A549 (cell line): ENCODE measurements around the gene SH3BP5. TPM values are rescaled to one million over a fixed set of nuclear protein-coding genes. Genes with fewer than 3 reads are reported as not detected.
"Not testable (repeated sequence)": the region's sequence is repeated elsewhere in the genome, so short reads cannot be mapped to it uniquely, and the experiment has no call there.

Experiments
- ATAC-seq, 2 experiments: fragments of 200-7000 bp in 1 of 2; fragments of >200 bp in 1 of 2; cut with Nextera tagmentation in 1 of 2; cut with Tn5 transposase in 1 of 2; 3 replicates each; pipeline versions ENCODE4 v1.8.0 to v1.9.1; 2018 to 2020; ENCODE audit warnings: mild to moderate bottlenecking in 1 of 2, moderate library complexity in 1 of 2
- CTCF ChIA-PET: fragments of 300-600 bp; sonication (Branson Sonifier 250); formaldehyde crosslinking; extraction: SDS; loops from one replicate; lab custom pipeline; 2021; ENCODE audit warnings: antibody characterized with exemption, inconsistent platforms; lab: Yijun Ruan, JAX
- POLR2A ChIA-PET: fragments of 350-600 bp; formaldehyde crosslinking; extraction: SDS; loops from one replicate; lab custom pipeline; 2021; ENCODE audit warnings: antibody characterized with exemption, inconsistent platforms; lab: Yijun Ruan, JAX
- DNase-seq, 2 experiments: peaks; one replicate each; pipeline versions ENCODE4 v3.0.0 to v3.0.0-alpha.2; 2011 to 2016; ENCODE audit warnings: low read depth in 1 of 2, low spot score in 1 of 2
- FAIRE-seq: peaks from 2 replicates; lab custom pipeline; 2011; peaks lifted over from hg19 to GRCh38; lab: Jason Lieb, UNC
- H3K27ac ChIP-seq, 2 experiments: fragments of >200 bp; sonication (Bioruptor Twin); formaldehyde crosslinking; 3 replicates each; pipeline ENCODE4 v1.5.1; 2016 to 2017
- H3K4me1 ChIP-seq: fragments of >200 bp; sonication (Bioruptor Twin); formaldehyde crosslinking; 3 replicates; pipeline ENCODE4 v1.6.1; 2016
- H3K4me2 ChIP-seq: fragments of >200 bp; sonication (Bioruptor Twin); formaldehyde crosslinking; 3 replicates; pipeline ENCODE4 v1.6.1; 2016
- H3K4me3 ChIP-seq: fragments of >200 bp; sonication (Bioruptor Twin); formaldehyde crosslinking; 3 replicates; pipeline ENCODE4 v1.5.1; 2016
- H3K9me3 ChIP-seq: fragments of >200 bp; sonication (Bioruptor Twin); formaldehyde crosslinking; 3 replicates; pipeline ENCODE4 v1.6.1; 2016
- BCL3 ChIP-seq: fragments of >200 bp; sonication (Bioruptor Twin); formaldehyde crosslinking; IDR thresholded peaks from 3 replicates; pipeline ENCODE4 v1.6.1; 2016
- BHLHE40 ChIP-seq: IDR thresholded peaks from 2 replicates; pipeline ENCODE4 v1.6.1; 2012; ENCODE audit warnings: low read depth, low read length, inconsistent platforms
- CHD4 ChIP-seq: fragments of 200-600 bp; sonication (generic); IDR thresholded peaks from 2 replicates; pipeline ENCODE4 v1.6.1; 2016; ENCODE audit warnings: antibody characterized with exemption, mild to moderate bottlenecking, borderline replicate concordance
- EP300 ChIP-seq, 2 experiments: fragments of >200 bp; sonication (Bioruptor Twin); formaldehyde crosslinking; IDR thresholded peaks; 2 replicates in 1 of 2; 3 replicates in 1 of 2; pipeline ENCODE4 v1.6.1; 2016 to 2017
- FOSB ChIP-seq: fragments of 250-450 bp; sonication (Bioruptor Pico); IDR thresholded peaks from 2 replicates; pipeline ENCODE4 v1.5.0; 2020; ENCODE audit warnings: mild to moderate bottlenecking, moderate library complexity
- FOSL2 ChIP-seq, 2 experiments: fragments of 450-650 bp in 1 of 2; fragments of >200 bp in 1 of 2; sonication (Bioruptor Twin) in 1 of 2; formaldehyde crosslinking; IDR thresholded peaks; 2 replicates each; pipeline versions ENCODE4 v1.5.0 to v1.6.1; 2016 to 2020; ENCODE audit warnings: mild to moderate bottlenecking in 1 of 2, moderate library complexity in 1 of 2
- HDAC2 ChIP-seq: fragments of 200-600 bp; sonication (generic); IDR thresholded peaks from 2 replicates; pipeline ENCODE4 v1.6.1; 2016
- KDM1A ChIP-seq: fragments of 200-600 bp; sonication (generic); IDR thresholded peaks from 2 replicates; pipeline ENCODE4 v1.6.1; 2016; ENCODE audit warnings: low read depth, mild to moderate bottlenecking
- KDM5A ChIP-seq: fragments of 200-600 bp; sonication (generic); IDR thresholded peaks from 2 replicates; pipeline ENCODE4 v1.6.1; 2016; ENCODE audit warnings: antibody characterized with exemption, mild to moderate bottlenecking
- MAFK ChIP-seq: fragments of 450-650 bp; IDR thresholded peaks from 2 replicates; pipeline ENCODE4 v1.6.1; 2014; ENCODE audit not compliant: partially characterized antibody
- MYC ChIP-seq: IDR thresholded peaks from 2 replicates; pipeline ENCODE4 v1.6.1; 2012; ENCODE audit warnings: mild to moderate bottlenecking, inconsistent platforms, low read length, improper control_type of control experiment, borderline replicate concordance
- POLR2AphosphoS2 ChIP-seq: conservative IDR thresholded peaks from 2 replicates; pipeline ENCODE4 v1.6.1; 2012; ENCODE audit warnings: low read length, improper control_type of control experiment, inconsistent platforms
- RCOR1 ChIP-seq: fragments of 150-350 bp; IDR thresholded peaks from 2 replicates; pipeline ENCODE4 v1.6.1; 2014; ENCODE audit warnings: antibody characterized with exemption, low read length, low read depth
- TP53 ChIP-seq: fragments of 250-450 bp; sonication (Bioruptor Pico); IDR thresholded peaks from 2 replicates; pipeline ENCODE4 v1.5.0; 2021; ENCODE audit warnings: mild to moderate bottlenecking, moderate library complexity
- WGBS: methylation state at CpG from one replicate; pipeline ENCODE4 v1.1.6; 2017; ENCODE audit errors: missing lambda C conversion rate; 5-methylcytosine and 5-hydroxymethylcytosine counted together
- polyA plus RNA-seq, 4 experiments: library from polyadenylated mRNA; depleted of rRNA in 3 of 4; stranded (reverse); fragments of >200 nt; fragmentation: RNase III in 1 of 4; extraction: RNeasy Plus Mini Kit Qiagen cat#74134 plus additional on column Dnase treatment in 1 of 4; gene quantifications; 2 replicates in 3 of 4; 3 replicates in 1 of 4; pipeline ENCODE4 v1.2.3, GENCODE V29; 2011 to 2017
- TF ChIP-seq, protein P1 (sequence below): fragments of 250-450 bp; sonication (Bioruptor Pico); IDR thresholded peaks from 2 replicates; pipeline ENCODE4 v1.5.0; 2020; ENCODE audit warnings: low read depth, mild to moderate bottlenecking, moderate library complexity
- TF ChIP-seq, protein P2 (sequence below): fragments of 150-350 bp; IDR thresholded peaks from 2 replicates; pipeline ENCODE4 v1.6.1; 2014; ENCODE audit warnings: low read depth, mild to moderate bottlenecking, low read length

The SH3BP5 gene
- polyA plus RNA-seq, 2 of the 4 experiments (the other 2 are of a cell fraction): 10.9 to 16.0 TPM

- H3K9me3 ChIP-seq: no peaks in the 10 kb centered on the region
- no peak overlapping the region for H3K4me2 ChIP-seq
- H3K27ac ChIP-seq: no peak overlapping the region
- FAIRE-seq: no peak
- ChIA-PET CTCF (interaction anchor here (1.1 kb wide), 1 partner anchor 27 kb away, joined by 3 read pairs; the partner anchor contains the start of gene SH3BP5), POLR2A (no interaction called here)
- no peak overlapping the region for H3K4me3 ChIP-seq
- ATAC-seq: no peak
- TF ChIP-seq EP300 (IDR thresholded peaks at IDR 0.05) (no peak), KDM5A (no peak), TP53 (CRISPR knock-in tag) (no peak), MAFK (no peak), BCL3 (no peak), HDAC2 (no peak), FOSL2 (IDR thresholded peaks at IDR 0.05) (no peak), FOSL2 (CRISPR knock-in tag; IDR thresholded peaks at IDR 0.05) (no peak)
- TF ChIP-seq, protein P1, sequence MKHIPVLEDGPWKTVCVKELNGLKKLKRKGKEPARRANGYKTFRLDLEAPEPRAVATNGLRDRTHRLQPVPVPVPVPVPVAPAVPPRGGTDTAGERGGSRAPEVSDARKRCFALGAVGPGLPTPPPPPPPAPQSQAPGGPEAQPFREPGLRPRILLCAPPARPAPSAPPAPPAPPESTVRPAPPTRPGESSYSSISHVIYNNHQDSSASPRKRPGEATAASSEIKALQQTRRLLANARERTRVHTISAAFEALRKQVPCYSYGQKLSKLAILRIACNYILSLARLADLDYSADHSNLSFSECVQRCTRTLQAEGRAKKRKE: no peak
- TF ChIP-seq, protein P2, sequence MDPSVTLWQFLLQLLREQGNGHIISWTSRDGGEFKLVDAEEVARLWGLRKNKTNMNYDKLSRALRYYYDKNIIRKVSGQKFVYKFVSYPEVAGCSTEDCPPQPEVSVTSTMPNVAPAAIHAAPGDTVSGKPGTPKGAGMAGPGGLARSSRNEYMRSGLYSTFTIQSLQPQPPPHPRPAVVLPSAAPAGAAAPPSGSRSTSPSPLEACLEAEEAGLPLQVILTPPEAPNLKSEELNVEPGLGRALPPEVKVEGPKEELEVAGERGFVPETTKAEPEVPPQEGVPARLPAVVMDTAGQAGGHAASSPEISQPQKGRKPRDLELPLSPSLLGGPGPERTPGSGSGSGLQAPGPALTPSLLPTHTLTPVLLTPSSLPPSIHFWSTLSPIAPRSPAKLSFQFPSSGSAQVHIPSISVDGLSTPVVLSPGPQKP: no peak
- no peak for DNase-seq
- 78% methylated on average over 6 of the region's 6 CpGs for WGBS
- H3K4me1 ChIP-seq: peaks cover 4% of the 10 kb centered on the region; the same call in 1 of the 3 replicates
These were observed 27.5 kb upstream of the SH3BP5 start for GRCh38 chr3:15359677-15360397.

- CTCF ChIA-PET, H3K4me1 ChIP-seq, H3K9me3 ChIP-seq, DNase-seq, FAIRE-seq, POLR2A ChIA-PET, ATAC-seq, H3K27ac ChIP-seq, H3K4me2 ChIP-seq, H3K4me3 ChIP-seq: not testable (repeated sequence)
- 80% methylated on average over 5 of the region's 5 CpGs for WGBS
These were observed 24.3 kb upstream of the SH3BP5 start for GRCh38 chr3:15356651-15357061.

DNA sequence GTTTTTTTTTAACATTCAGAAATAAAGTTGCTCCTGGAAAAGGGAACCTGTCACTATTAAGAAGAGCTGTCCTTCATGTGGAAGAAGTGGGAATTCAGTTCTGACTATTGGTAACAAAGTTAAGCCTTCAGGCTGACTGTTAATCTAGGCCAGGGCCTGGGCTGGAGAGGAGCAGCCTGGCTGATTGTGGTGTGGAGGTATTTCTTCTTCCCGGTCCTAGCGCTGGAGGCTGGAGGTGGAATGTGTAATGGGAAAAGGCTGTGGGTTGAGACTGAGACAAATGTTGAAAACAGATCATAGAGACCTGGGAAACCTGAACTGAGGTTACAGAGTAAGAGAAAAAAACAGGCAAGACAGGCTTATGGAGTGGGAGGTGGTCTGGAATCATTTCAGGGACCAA, 23.8 kb upstream of the SH3BP5 start:
- CTCF ChIA-PET: interaction anchor here (0.6 to 0.7 kb wide), 2 partner anchors 78 to 214 kb away, joined by 3 to 4 read pairs; no protein-coding TSS in a partner anchor
- FAIRE-seq: no peak
- POLR2A ChIA-PET: no interaction called here

GRCh38 chr3:15355086-15355485, 22.7 kb upstream of the SH3BP5 start:
- H3K9me3 ChIP-seq: no peaks in the 10 kb centered on the region
- no peaks in the 10 kb centered on the region for H3K4me1 ChIP-seq
- H3K27ac ChIP-seq: no peak overlapping the region
- DNase-seq (no peak), FAIRE-seq (no peak), ATAC-seq (no peak)
- ChIA-PET CTCF (interaction anchor here (0.6 to 2.6 kb wide), 4 partner anchors 22 to 636 kb away, joined by 3 to 9 read pairs (median 4); partner anchors contain the start of gene SH3BP5), POLR2A (no interaction called here)
- 82% methylated on average over 1 of the region's 1 CpG for WGBS
- no peak for TF ChIP-seq MYC
- no peak for TF ChIP-seq EP300 (IDR thresholded peaks at IDR 0.05)
- TF ChIP-seq FOSB (CRISPR knock-in tag): no peak
- TF ChIP-seq BHLHE40: no peak
- TF ChIP-seq RCOR1: no peak
- no peak for TF ChIP-seq KDM1A
- H3K4me3 ChIP-seq: no peak overlapping the region
- no peak overlapping the region for H3K4me2 ChIP-seq

More for the DNA sequence above, 23.8 kb upstream of the SH3BP5 start:
- WGBS: 100% methylated on average over 2 of the region's 2 CpGs
- no peak overlapping the region for H3K4me2 ChIP-seq
- DNase-seq: no peak
- ATAC-seq: no peak
- no peaks in the 10 kb centered on the region for H3K9me3 ChIP-seq
- peaks cover 2% of the 10 kb centered on the region; the same call in 1 of the 3 replicates for H3K4me1 ChIP-seq
- no peak for TF ChIP-seq CHD4
- no peak for TF ChIP-seq KDM1A
- no peak for TF ChIP-seq POLR2AphosphoS2
- no peak overlapping the region for H3K27ac ChIP-seq
- H3K4me3 ChIP-seq: no peak overlapping the region
